K562 (cell line): ENCODE measurements around the gene DNAJC9. TPM values are rescaled to one million over a fixed set of nuclear protein-coding genes. Genes with fewer than 3 reads are reported as not detected.

Experiments
- CHD1 ChIP-seq: fragments of 200-600 bp; sonication (generic); IDR thresholded peaks from one replicate; pipeline ENCODE4 v1.6.1; 2012; ENCODE audit warnings: mild to moderate bottlenecking, moderate library complexity, low read length, inconsistent platforms
- IFI16 ChIP-seq: fragments of 250-450 bp; sonication (Bioruptor Pico); IDR thresholded peaks from 2 replicates; pipeline ENCODE4 v2.1.2; 2022; ENCODE audit warnings: mild to moderate bottlenecking, inconsistent platforms
- KLF1 ChIP-seq: fragments of 450-650 bp; IDR thresholded peaks from 2 replicates; pipeline ENCODE4 v1.6.1; 2016; ENCODE audit warnings: missing genetic modification characterization, missing compliant biosample characterization
- SRSF3 ChIP-seq: fragments of 200-400 bp; formaldehyde crosslinking; IDR thresholded peaks from 2 replicates; pipeline ENCODE4 v1.6.1; 2016; ENCODE audit warnings: mild to moderate bottlenecking, low read length, moderate library complexity; ENCODE audit not compliant: insufficient read depth
- ZNF707 ChIP-seq: fragments of 250-450 bp; sonication (Bioruptor Pico); conservative IDR thresholded peaks from 2 replicates; pipeline ENCODE4 v1.8.0; 2022; ENCODE audit warnings: inconsistent platforms, mild to moderate bottlenecking, moderate library complexity
- ZNF77 ChIP-seq: fragments of 250-450 bp; sonication (Bioruptor Pico); IDR thresholded peaks from 2 replicates; pipeline ENCODE4 v1.5.0; 2020
- polyA plus RNA-seq, 8 experiments: library from polyadenylated mRNA; depleted of rRNA in 4 of 8; stranded (reverse) in 5 of 8; unstranded in 3 of 8; fragments of >200 nt; fragmentation: Nextera tagmentation in 2 of 8; fragmentation: Illumina TruSeq in 1 of 8; extraction: Ambion mirVana in 2 of 8; extraction: Trizol in 1 of 8; gene quantifications; 2 replicates each; pipeline versions ENCODE4 v1.2.1 to v1.2.3, GENCODE V29; 2011 to 2014; ENCODE audit warnings: inconsistent platforms in 1 of 8, missing spikeins in 1 of 8
- total RNA-seq, 7 experiments: library from RNA; depleted of rRNA in 6 of 7; stranded (reverse); fragments of >200 nt in 6 of 7; fragmentation: Illumina TruSeq in 2 of 7; extraction: Trizol in 2 of 7; gene quantifications; 2 replicates each; pipeline versions ENCODE4 v1.2.1 to v1.2.3, GENCODE V29; 2011 to 2021; ENCODE audit warnings: low replicate concordance in 1 of 7
- TF ChIP-seq, protein P1 (sequence below): fragments of 200-800 bp; sonication (Bioruptor generic); IDR thresholded peaks from 2 replicates; pipeline ENCODE4 v1.6.1; 2016; ENCODE audit warnings: missing genetic modification characterization, missing compliant biosample characterization
- TF ChIP-seq, protein P2 (sequence below): sonication (generic); formaldehyde crosslinking; IDR thresholded peaks from 2 replicates; pipeline ENCODE4 v1.8.0; 2022; ENCODE audit warnings: missing genetic modification reagents, mild to moderate bottlenecking, borderline replicate concordance
- TF ChIP-seq, protein P3 (sequence below): fragments of 250-450 bp; sonication (Bioruptor Pico); IDR thresholded peaks from 2 replicates; pipeline ENCODE4 v1.4.0; 2020

The DNAJC9 gene
- total and polyA plus RNA-seq, 9 of the 15 experiments (the other 6 are each of a cell fraction or from before 2014, with no cell fraction given): 66.7 to 133 (median 102) TPM

DNA sequence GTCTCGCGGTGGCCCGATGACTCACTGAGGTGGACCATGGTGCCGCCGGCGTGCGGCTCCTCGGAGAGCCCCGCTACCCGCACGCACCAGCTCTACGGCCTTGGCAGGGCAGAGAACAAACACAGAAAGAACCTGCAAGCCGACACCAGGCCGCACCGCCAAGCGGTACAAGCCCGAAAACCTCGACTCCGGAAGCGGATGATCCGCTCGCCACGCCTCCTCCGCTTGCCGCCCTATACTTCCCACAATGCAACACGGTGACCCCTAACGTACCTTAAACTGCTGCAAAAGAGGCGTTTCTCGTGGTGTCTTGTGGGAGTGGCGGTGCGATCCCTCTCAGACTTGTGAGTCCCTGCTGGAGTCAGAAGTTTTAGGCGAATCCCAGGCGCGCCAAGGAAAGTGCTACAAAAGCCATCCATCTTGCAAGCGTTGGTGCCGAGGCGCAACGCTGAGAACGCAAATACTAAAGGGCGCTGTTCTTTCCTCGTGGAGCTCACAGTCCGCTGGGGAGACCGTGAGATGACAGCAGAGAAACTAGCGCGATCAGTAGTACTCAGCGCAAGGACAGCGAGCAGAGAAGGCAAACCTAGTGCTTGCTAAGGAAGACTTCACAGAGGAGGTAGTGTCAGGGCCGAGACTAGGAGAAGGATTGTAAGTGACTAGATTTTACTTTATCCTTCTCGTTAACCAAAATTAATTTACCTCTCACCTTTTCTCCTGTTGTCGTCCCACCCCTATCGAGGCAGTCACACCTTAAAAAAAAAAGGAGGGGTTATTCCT is 5.6 kb upstream of the DNAJC9 start, which contains the start of gene MRPS16 (continued):
- TF ChIP-seq, protein P1, sequence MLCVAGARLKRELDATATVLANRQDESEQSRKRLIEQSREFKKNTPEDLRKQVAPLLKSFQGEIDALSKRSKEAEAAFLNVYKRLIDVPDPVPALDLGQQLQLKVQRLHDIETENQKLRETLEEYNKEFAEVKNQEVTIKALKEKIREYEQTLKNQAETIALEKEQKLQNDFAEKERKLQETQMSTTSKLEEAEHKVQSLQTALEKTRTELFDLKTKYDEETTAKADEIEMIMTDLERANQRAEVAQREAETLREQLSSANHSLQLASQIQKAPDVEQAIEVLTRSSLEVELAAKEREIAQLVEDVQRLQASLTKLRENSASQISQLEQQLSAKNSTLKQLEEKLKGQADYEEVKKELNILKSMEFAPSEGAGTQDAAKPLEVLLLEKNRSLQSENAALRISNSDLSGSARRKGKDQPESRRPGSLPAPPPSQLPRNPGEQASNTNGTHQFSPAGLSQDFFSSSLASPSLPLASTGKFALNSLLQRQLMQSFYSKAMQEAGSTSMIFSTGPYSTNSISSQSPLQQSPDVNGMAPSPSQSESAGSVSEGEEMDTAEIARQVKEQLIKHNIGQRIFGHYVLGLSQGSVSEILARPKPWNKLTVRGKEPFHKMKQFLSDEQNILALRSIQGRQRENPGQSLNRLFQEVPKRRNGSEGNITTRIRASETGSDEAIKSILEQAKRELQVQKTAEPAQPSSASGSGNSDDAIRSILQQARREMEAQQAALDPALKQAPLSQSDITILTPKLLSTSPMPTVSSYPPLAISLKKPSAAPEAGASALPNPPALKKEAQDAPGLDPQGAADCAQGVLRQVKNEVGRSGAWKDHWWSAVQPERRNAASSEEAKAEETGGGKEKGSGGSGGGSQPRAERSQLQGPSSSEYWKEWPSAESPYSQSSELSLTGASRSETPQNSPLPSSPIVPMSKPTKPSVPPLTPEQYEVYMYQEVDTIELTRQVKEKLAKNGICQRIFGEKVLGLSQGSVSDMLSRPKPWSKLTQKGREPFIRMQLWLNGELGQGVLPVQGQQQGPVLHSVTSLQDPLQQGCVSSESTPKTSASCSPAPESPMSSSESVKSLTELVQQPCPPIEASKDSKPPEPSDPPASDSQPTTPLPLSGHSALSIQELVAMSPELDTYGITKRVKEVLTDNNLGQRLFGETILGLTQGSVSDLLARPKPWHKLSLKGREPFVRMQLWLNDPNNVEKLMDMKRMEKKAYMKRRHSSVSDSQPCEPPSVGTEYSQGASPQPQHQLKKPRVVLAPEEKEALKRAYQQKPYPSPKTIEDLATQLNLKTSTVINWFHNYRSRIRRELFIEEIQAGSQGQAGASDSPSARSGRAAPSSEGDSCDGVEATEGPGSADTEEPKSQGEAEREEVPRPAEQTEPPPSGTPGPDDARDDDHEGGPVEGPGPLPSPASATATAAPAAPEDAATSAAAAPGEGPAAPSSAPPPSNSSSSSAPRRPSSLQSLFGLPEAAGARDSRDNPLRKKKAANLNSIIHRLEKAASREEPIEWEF (CRISPR knock-in tag): no peak
- TF ChIP-seq KLF1 (tag) (peak; percentile 85), CHD1 (peak; percentile 54), ZNF707 (CRISPR knock-in tag) (0 out of 2 replicates have a peak, but pooled peaks have one; percentile 16), SRSF3 (no peak), IFI16 (CRISPR knock-in tag) (no peak), ZNF77 (CRISPR knock-in tag) (no peak)
- TF ChIP-seq, protein P2, sequence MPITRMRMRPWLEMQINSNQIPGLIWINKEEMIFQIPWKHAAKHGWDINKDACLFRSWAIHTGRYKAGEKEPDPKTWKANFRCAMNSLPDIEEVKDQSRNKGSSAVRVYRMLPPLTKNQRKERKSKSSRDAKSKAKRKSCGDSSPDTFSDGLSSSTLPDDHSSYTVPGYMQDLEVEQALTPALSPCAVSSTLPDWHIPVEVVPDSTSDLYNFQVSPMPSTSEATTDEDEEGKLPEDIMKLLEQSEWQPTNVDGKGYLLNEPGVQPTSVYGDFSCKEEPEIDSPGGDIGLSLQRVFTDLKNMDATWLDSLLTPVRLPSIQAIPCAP: no peak
- TF ChIP-seq, protein P3, sequence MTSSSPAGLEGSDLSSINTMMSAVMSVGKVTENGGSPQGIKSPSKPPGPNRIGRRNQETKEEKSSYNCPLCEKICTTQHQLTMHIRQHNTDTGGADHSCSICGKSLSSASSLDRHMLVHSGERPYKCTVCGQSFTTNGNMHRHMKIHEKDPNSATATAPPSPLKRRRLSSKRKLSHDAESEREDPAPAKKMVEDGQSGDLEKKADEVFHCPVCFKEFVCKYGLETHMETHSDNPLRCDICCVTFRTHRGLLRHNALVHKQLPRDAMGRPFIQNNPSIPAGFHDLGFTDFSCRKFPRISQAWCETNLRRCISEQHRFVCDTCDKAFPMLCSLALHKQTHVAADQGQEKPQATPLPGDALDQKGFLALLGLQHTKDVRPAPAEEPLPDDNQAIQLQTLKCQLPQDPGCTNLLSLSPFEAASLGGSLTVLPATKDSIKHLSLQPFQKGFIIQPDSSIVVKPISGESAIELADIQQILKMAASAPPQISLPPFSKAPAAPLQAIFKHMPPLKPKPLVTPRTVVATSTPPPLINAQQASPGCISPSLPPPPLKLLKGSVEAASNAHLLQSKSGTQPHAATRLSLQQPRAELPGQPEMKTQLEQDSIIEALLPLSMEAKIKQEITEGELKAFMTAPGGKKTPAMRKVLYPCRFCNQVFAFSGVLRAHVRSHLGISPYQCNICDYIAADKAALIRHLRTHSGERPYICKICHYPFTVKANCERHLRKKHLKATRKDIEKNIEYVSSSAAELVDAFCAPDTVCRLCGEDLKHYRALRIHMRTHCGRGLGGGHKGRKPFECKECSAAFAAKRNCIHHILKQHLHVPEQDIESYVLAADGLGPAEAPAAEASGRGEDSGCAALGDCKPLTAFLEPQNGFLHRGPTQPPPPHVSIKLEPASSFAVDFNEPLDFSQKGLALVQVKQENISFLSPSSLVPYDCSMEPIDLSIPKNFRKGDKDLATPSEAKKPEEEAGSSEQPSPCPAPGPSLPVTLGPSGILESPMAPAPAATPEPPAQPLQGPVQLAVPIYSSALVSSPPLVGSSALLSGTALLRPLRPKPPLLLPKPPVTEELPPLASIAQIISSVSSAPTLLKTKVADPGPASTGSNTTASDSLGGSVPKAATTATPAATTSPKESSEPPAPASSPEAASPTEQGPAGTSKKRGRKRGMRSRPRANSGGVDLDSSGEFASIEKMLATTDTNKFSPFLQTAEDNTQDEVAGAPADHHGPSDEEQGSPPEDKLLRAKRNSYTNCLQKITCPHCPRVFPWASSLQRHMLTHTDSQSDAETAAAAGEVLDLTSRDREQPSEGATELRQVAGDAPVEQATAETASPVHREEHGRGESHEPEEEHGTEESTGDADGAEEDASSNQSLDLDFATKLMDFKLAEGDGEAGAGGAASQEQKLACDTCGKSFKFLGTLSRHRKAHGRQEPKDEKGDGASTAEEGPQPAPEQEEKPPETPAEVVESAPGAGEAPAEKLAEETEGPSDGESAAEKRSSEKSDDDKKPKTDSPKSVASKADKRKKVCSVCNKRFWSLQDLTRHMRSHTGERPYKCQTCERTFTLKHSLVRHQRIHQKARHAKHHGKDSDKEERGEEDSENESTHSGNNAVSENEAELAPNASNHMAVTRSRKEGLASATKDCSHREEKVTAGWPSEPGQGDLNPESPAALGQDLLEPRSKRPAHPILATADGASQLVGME (CRISPR knock-in tag): 0 out of 2 replicates have a peak, but pooled peaks have one; percentile 38
